Activated B cell treated with CpG ODN at 0.5 μM for 24 hours (primary cell): Measurements from ENCODE around the gene INSL6. TPM values are rescaled to one million over a fixed set of nuclear protein-coding genes. Genes with fewer than 3 reads are reported as not detected.

Source experiments
- ATAC-seq: fragments of 200-7000 bp; cut with Tn5 transposase; one replicate; pipeline ENCODE4 v1.10.0; 2021; ENCODE audit warnings: low read depth, mild to moderate bottlenecking, moderate library complexity
- CTCF ChIA-PET: fragments of 350-600 bp; sonication (Branson Sonifier 250); formaldehyde crosslinking; loops from one replicate; lab custom pipeline; 2021; ENCODE audit warnings: antibody characterized with exemption; lab: Charles Lee
- POLR2A ChIA-PET: fragments of 350-600 bp; sonication (Branson Sonifier 250); formaldehyde crosslinking; loops from one replicate; lab custom pipeline; 2021; ENCODE audit warnings: antibody characterized with exemption; lab: Charles Lee
- DNase-seq: peaks from one replicate; pipeline ENCODE4 v3.0.0; 2022
- H3K27ac Mint-ChIP-seq: one replicate; pipeline ENCODE4 v1.8.0; 2020; ENCODE audit warnings: mixed read lengths
- H3K27me3 Mint-ChIP-seq: one replicate; pipeline ENCODE4 v1.8.0; 2021; ENCODE audit warnings: mixed read lengths
- H3K36me3 Mint-ChIP-seq: one replicate; pipeline ENCODE4 v1.8.0; 2021; ENCODE audit warnings: low read depth, mixed read lengths
- H3K4me1 Mint-ChIP-seq: one replicate; pipeline ENCODE4 v1.8.0; 2021; ENCODE audit warnings: mixed read lengths
- H3K4me3 Mint-ChIP-seq: one replicate; pipeline ENCODE4 v1.8.0; 2020; ENCODE audit warnings: mild to moderate bottlenecking, mixed read lengths
- H3K9me3 Mint-ChIP-seq: one replicate; pipeline ENCODE4 v1.8.0; 2020; ENCODE audit warnings: mixed read lengths
- CTCF ChIP-seq: fragments of 200-600 bp; IDR thresholded peaks from one replicate; pipeline ENCODE4 v1.8.0; 2022; ENCODE audit warnings: antibody characterized with exemption, mild to moderate bottlenecking
- intact Hi-C: fragments of 100-400 bp; cut with micrococcal nuclease; formaldehyde crosslinking; loops from one replicate; pipeline ENCODE4 v1.15.1; 2024
- total RNA-seq: library from RNA; stranded (reverse); gene quantifications from 2 replicates; pipeline ENCODE4 v1.2.3, GENCODE V29; 2022

Gene INSL6
- total RNA-seq, 1 donor from 2014 or later: not detected

- no peak overlapping the region for H3K27ac Mint-ChIP-seq
- POLR2A ChIA-PET: no interaction called here
Observed at GRCh38 chr9:5193345-5193744, 7.9 kb upstream of the INSL6 start.

GRCh38 chr9:5191985-5192384 is 6.5 kb upstream of the INSL6 start:
- H3K27ac Mint-ChIP-seq: no peak overlapping the region
- no peaks in the 10 kb centered on the region for H3K4me1 Mint-ChIP-seq
- intact Hi-C loops: no loop called here
- no peaks in the 10 kb centered on the region for H3K9me3 Mint-ChIP-seq
- no peak for DNase-seq
- no peaks in the 10 kb centered on the region for H3K36me3 Mint-ChIP-seq
- peaks cover 1% of the 10 kb centered on the region for H3K27me3 Mint-ChIP-seq
- no peak for TF ChIP-seq CTCF
- no peak for ATAC-seq
- no peak overlapping the region for H3K4me3 Mint-ChIP-seq
- ChIA-PET CTCF (interaction anchor here (1.2 to 1.3 kb wide), 2 partner anchors 9 to 398 kb away, joined by 3 to 6 read pairs; no protein-coding TSS in a partner anchor), POLR2A (no interaction called here)

More at GRCh38 chr9:5193345-5193744, 7.9 kb upstream of the INSL6 start:
- CTCF ChIA-PET: interaction anchor here (1.2 to 1.3 kb wide), 2 partner anchors 10 to 397 kb away, joined by 3 to 6 read pairs; no protein-coding TSS in a partner anchor
- intact Hi-C loops: no loop called here
- Mint-ChIP-seq H3K4me3 (no peak overlapping the region), H3K36me3 (no peaks in the 10 kb centered on the region), H3K27me3 (peaks cover 2% of the 10 kb centered on the region), H3K4me1 (no peaks in the 10 kb centered on the region), H3K9me3 (no peaks in the 10 kb centered on the region)
- DNase-seq (no peak), ATAC-seq (no peak)
- no peak for TF ChIP-seq CTCF

GRCh38 chr9:5188060-5188984 is 2.9 kb upstream of the INSL6 start:
- TF ChIP-seq CTCF: no peak
- intact Hi-C loops: loop anchor here (5.0 to 10.0 kb wide), 2 partner anchors 699 to 866 kb away; no protein-coding TSS in a partner anchor
- Mint-ChIP-seq H3K36me3 (no peaks in the 10 kb centered on the region), H3K4me1 (peaks cover 11% of the 10 kb centered on the region), H3K9me3 (no peaks in the 10 kb centered on the region), H3K27me3 (no peaks in the 10 kb centered on the region), H3K4me3 (no peak overlapping the region), H3K27ac (no peak overlapping the region)
- CTCF ChIA-PET: interaction anchor here (0.8 to 5.2 kb wide), 7 partner anchors 8 to 411 kb away, joined by 3 to 87 read pairs (median 4); partner anchors contain the start of gene PLGRKT
- DNase-seq (no peak), ATAC-seq (peak; percentile 50)
- POLR2A ChIA-PET: interaction anchor here (1.0 to 2.8 kb wide), 4 partner anchors 250 to 440 kb away, joined by 4 to 12 read pairs (median 5); partner anchors contain the start of genes PLGRKT and RIC1

- H3K4me3 Mint-ChIP-seq: no peak overlapping the region
- TF ChIP-seq CTCF: no peak
- POLR2A ChIA-PET: interaction anchor here (0.6 to 1.8 kb wide), 13 partner anchors 130 to 442 kb away, joined by 3 to 22 read pairs (median 3); partner anchors contain the start of genes CD274, PLGRKT and RIC1
- no peaks in the 10 kb centered on the region for H3K27me3 Mint-ChIP-seq
- intact Hi-C loops: loop anchor here (1.0 to 10.0 kb wide), 11 partner anchors 239 to 868 kb away; partner anchors contain the start of genes ERMP1 and RIC1
- DNase-seq (no peak), ATAC-seq (peak; percentile 81)
- CTCF ChIA-PET: interaction anchor here (0.6 to 5.2 kb wide), 24 partner anchors 9 to 882 kb away, joined by 3 to 87 read pairs (median 4); partner anchors contain the start of genes CD274, ERMP1 and PLGRKT
- H3K4me1 Mint-ChIP-seq: peaks cover 12% of the 10 kb centered on the region
- H3K27ac Mint-ChIP-seq: no peak overlapping the region
- H3K9me3 Mint-ChIP-seq: no peaks in the 10 kb centered on the region
- no peaks in the 10 kb centered on the region for H3K36me3 Mint-ChIP-seq
Observed at GRCh38 chr9:5186416-5187169, 1.2 kb upstream of the INSL6 start.
